Neuron (in vitro differentiated cells): ENCODE measurements around the gene FN1.
"Not testable (repeated sequence)": the region's sequence is repeated elsewhere in the genome, so short reads cannot be mapped to it uniquely, and the experiment has no call there.

Experiments
- H2AFZ ChIP-seq: one replicate; pipeline ENCODE4 v1.6.1; 2013; ENCODE audit warnings: low read depth, mild to moderate bottlenecking, inconsistent platforms, low read length, moderate library complexity
- H3K27me3 ChIP-seq: one replicate; pipeline ENCODE4 v1.6.1; 2013; ENCODE audit warnings: low read length; ENCODE audit not compliant: insufficient read depth
- H3K36me3 ChIP-seq: one replicate; pipeline ENCODE4 v1.6.1; 2013; ENCODE audit warnings: low read length; ENCODE audit not compliant: insufficient read depth
- H3K4me1 ChIP-seq: one replicate; pipeline ENCODE4 v1.6.1; 2013; ENCODE audit warnings: low read length; ENCODE audit not compliant: insufficient read depth
- H3K4me3 ChIP-seq: 2 replicates; pipeline ENCODE4 v1.5.1; 2013; ENCODE audit warnings: mild to moderate bottlenecking, low read length, moderate library complexity
- H3K9me3 ChIP-seq: one replicate; pipeline ENCODE4 v1.6.1; 2013; ENCODE audit warnings: low read length

The FN1 gene

DNA sequence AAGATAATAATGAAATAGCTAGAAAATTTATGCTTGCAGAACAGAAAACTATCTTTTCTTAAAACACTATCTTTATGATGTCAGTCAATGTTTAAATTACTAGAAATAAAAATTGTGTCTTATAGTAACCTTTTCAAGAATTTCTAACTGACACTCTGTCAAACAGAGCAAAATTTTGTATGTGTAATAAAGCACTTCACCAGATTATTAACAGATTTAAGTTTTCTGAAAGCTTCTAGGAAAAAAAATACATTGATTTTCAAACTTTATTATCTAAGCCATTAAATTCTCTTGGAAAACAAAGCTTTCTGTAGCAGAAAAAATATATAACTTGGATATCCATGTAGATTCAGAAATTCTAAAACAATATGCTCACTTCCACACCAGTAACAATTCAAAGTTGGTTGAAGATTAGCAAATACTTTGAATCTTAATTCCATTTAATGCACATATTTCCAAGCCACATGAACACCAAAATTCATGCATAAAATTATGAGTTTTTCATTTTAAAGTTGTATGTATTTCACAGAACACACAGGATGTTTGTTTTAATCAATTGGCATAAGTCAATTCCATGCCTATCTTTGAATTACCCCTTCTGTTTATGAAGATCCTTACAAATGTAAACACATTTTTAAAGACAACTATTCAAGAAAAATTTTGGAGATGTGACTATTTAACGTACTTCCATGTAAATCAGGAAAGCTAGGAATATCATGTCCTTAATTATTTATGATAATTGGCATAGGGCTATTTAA is 19.9 kb downstream of the FN1 start:
- peaks cover 32% of the 10 kb centered on the region for H3K36me3 ChIP-seq
- H2AFZ ChIP-seq, result no peak overlapping the region
- no peak overlapping the region for H3K4me3 ChIP-seq
- no peaks in the 10 kb centered on the region for H3K4me1 ChIP-seq
- H3K27me3 ChIP-seq, result no peaks in the 10 kb centered on the region
- H3K9me3 ChIP-seq, result no peaks in the 10 kb centered on the region

DNA sequence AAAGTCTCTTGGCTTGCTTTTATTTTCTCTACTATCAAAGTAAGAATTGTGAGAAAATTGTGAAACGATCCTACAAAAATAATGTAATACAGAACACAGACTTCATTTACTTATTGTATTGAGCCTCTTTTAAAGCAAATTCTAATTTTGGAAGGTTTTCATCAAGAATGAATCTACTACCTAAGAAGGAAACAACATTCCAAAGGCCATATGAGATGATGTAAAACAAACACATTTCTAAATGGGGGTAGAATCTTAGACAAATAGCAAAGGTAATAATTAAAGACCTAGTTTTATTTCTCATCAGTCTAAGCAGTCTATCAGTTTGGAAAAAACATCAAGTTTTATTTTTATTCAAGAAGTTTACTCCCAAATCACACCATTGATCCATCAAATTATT is 20.6 kb downstream of the FN1 start:
- Histone ChIP-seq H3K36me3 (peaks cover 27% of the 10 kb centered on the region), H3K4me1 (no peaks in the 10 kb centered on the region)

DNA sequence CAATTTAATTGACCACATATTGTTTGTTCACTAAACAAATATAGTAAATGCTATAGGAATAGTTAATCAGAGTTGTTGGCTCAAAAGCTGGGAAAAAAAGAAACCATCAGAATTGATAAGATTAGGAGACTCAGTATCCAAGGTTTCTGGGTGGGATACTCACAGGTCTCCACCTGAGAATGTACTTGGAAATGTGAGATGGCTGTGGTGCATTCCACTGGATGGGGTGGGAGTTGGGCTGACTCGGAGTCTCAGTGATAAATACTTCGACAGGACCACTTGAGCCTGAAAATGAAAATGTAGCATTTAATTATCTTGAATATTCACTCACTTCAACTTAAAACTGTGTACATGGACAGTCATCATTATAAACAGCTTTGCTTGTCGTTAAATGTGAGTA is 21.2 kb downstream of the FN1 start:
- Histone ChIP-seq H3K4me3 (no peak overlapping the region), H3K4me1 (no peaks in the 10 kb centered on the region), H2AFZ (no peak overlapping the region), H3K9me3 (peaks cover 2% of the 10 kb centered on the region), H3K36me3 (peaks cover 32% of the 10 kb centered on the region), H3K27me3 (no peaks in the 10 kb centered on the region)

More for the DNA sequence above, 20.6 kb downstream of the FN1 start:
- Histone ChIP-seq H3K9me3 (no peaks in the 10 kb centered on the region), H3K27me3 (no peaks in the 10 kb centered on the region), H3K4me3 (no peak overlapping the region), H2AFZ (no peak overlapping the region)

DNA sequence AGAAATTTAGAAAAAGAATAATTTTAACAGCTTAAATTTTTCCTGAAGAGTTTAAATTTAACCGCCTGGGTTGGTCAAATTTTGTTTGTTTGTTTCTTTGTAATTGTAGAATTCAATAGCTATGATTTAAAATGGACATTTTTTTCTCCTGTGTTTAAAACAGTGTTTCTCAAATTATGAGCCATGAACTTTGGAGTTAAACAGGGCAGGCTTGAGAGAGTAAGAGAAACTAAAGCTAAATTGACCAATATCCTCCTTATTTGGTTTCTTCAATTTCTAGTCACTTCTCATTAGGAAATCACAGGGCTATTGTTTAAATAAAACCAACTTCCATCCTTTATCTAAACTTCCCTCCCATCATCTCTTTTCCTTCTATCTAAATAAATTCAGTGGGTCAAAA is 21.9 kb downstream of the FN1 start:
- Histone ChIP-seq H3K4me1 (no peaks in the 10 kb centered on the region), H3K36me3 (peaks cover 34% of the 10 kb centered on the region), H3K27me3 (no peaks in the 10 kb centered on the region), H3K4me3 (no peak overlapping the region), H3K9me3 (peaks cover 2% of the 10 kb centered on the region), H2AFZ (no peak overlapping the region)

DNA sequence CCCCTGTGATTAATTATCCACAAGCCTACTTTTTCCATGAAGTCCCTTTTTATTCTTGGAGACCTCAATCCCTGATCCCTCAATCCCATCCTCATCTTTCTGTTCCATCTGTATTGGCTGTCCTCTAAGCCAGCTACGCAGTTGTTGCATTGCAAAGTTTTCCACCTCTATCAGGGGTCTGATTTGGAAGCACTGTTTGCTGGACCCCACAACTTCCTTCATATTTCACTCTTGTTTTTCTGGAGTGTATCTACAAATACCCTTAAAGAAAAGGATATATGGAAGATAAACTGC is 22.4 kb downstream of the FN1 start:
- peaks cover 30% of the 10 kb centered on the region for H3K36me3 ChIP-seq
- no peak overlapping the region for H2AFZ ChIP-seq
- no peaks in the 10 kb centered on the region for H3K4me1 ChIP-seq
- no peaks in the 10 kb centered on the region for H3K27me3 ChIP-seq
- H3K4me3 ChIP-seq, result no peak overlapping the region
- peaks cover 2% of the 10 kb centered on the region for H3K9me3 ChIP-seq

DNA sequence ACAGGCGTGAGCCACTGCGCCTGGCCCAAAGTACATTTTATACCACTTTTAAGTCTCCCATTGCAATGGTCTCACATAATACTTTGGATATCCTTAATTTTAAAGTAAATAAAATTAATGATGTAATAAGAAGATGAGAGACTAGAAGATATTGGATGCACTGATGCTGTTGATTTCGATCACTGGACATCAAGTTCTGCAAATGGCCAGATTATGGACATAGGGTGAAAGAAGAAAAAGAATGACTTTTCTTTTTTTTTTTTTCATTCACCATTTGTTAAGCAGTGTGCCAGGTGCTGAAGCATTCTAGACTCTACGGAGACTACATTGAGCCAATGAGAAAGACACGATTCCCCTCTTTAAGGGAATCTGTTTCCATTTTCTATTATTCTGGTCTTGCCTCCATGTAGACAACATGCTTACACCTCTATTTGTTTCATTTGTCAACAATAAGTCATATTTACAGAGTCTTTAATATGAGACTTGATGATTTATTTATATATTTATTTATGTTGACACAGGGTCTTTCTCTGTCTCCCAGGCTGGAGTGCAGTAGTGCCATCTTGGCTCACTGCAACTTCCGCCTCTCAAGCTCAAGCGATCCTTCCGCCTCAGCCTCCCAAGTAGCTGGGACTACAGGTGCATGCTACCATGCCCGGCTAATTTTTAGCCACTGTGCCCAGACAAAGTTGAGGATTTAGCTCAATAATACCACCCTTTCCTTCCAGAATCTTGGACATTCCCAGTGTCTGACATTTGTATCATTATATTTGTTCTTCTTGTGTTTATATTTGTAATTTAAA is 23.7 kb downstream of the FN1 start:
- Histone ChIP-seq H3K4me3 (no peak overlapping the region), H3K27me3 (no peaks in the 10 kb centered on the region), H3K9me3 (peaks cover 2% of the 10 kb centered on the region), H3K36me3 (peaks cover 40% of the 10 kb centered on the region), H3K4me1 (no peaks in the 10 kb centered on the region), H2AFZ (no peak overlapping the region)

DNA sequence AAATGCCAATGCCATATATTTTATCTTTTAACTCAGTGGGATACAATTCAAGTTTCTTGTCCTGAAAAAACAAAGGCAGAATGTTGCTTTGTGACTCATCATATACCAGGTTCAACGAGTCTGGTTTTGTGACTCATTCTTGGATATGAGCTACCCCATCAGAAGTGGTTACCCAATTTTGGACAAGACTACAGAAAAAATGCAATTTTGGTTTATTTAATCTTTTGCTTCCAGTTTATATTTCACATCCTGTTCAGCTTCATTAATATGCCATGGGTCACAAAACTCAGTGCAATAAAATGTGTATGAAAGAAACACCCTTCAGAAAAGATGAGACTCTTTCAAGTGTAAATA is 25.0 kb downstream of the FN1 start:
- no peaks in the 10 kb centered on the region for H3K27me3 ChIP-seq
- H2AFZ ChIP-seq, result no peak overlapping the region
- H3K36me3 ChIP-seq, result peaks cover 50% of the 10 kb centered on the region
- H3K4me1 ChIP-seq, result no peaks in the 10 kb centered on the region
- H3K9me3 ChIP-seq, result peaks cover 2% of the 10 kb centered on the region
- H3K4me3 ChIP-seq, result no peak overlapping the region

DNA sequence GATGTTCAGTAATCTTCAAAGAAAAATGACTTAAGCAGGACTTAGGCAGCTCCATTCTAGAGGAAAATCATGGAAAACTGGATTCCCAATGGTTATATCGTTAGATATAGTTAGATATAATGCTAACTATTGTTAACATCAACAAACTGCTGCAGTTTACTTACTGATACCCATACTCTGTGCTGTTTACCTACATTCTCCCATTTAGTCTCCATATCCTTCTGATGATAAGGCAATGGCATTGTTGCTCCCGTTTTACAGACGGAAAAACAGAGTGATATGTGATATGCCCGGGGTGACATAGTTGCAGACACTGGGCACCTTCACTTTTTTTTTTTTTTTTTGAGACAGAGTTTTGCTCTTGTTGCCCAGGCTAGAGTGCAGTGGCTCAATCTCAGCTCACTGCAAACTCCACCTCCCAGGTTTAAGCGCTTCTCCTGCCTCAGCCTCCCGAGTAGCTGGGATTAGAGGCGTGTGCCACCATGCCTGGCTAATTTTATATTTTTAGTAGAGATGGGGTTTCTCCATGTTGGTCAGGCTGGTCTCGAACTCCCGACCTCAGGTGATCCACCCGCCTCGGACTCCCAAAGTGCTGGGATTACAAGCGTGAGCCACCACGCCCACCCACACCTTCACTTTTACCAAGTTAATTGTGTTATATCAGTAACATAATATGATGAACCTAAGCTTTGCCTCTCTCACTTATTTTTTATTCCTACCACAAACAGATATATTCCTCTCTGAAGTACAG is 25.5 kb downstream of the FN1 start:
- H3K27me3 ChIP-seq, H3K4me1 ChIP-seq, H2AFZ ChIP-seq, H3K9me3 ChIP-seq, H3K4me3 ChIP-seq: not testable (repeated sequence)
- peaks cover 53% of the 10 kb centered on the region for H3K36me3 ChIP-seq

DNA sequence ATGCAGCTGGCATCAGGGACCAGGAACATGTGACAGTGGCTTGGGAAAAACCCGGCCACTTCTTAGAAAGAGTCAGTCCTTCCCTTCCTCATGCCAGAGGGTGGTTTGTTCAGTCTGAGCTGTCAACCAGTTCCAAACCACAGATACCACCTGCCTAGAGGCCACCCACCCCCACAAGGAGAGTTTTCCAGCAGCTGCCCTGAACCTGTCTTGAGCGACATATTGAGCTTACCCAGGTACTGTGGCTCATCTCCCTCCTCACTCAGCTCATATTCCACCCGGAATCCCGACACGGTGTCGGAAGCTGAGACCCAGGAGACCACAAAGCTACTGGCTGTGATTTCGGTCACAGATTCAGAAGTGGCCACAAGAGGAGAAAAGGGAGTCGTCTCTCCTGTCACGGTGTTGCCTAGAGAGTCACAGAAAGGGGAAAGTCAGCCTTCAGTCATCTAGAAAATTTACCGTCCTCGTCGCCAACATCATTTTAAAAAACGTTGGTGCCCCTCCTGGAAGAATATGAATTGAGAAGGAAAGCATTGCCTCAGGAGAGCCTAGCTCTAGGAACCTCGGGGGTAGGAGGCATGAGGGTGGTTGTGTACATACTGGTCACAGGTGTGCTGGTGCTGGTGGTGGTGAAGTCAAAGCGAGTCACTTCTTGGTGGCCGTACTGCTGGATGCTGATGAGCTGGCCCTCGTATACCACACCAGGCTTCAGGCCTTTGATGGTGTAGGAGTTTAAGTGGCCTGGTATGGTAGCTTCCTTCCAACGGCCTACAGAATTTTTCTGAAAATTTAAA is 26.3 kb downstream of the FN1 start:
- Histone ChIP-seq H3K27me3 (no peaks in the 10 kb centered on the region), H3K9me3 (peaks cover 2% of the 10 kb centered on the region), H2AFZ (no peak overlapping the region), H3K36me3 (peaks cover 57% of the 10 kb centered on the region), H3K4me3 (no peak overlapping the region), H3K4me1 (no peaks in the 10 kb centered on the region)

DNA sequence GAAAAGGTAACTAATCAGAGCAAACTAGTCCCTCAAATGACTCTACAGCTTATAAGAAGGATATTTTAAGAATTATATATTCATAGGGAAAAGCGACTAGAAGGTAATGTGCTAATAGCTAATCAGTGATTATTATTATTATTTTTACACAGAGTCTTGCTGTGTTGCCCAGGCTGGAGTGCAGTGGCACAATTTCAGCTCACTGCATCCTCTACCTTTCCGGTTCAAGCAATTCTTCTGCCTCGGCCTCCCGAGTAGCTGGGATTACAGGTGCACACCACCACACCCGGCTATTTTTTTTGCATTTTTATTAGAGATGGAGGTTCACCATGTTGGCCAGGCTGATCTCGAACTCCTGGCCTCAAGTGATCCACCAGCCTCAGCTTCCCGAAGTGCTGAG is 27.4 kb downstream of the FN1 start:
- H3K4me3 ChIP-seq, H2AFZ ChIP-seq, H3K9me3 ChIP-seq, H3K27me3 ChIP-seq, H3K4me1 ChIP-seq: not testable (repeated sequence)
- H3K36me3 ChIP-seq, result peaks cover 59% of the 10 kb centered on the region

DNA sequence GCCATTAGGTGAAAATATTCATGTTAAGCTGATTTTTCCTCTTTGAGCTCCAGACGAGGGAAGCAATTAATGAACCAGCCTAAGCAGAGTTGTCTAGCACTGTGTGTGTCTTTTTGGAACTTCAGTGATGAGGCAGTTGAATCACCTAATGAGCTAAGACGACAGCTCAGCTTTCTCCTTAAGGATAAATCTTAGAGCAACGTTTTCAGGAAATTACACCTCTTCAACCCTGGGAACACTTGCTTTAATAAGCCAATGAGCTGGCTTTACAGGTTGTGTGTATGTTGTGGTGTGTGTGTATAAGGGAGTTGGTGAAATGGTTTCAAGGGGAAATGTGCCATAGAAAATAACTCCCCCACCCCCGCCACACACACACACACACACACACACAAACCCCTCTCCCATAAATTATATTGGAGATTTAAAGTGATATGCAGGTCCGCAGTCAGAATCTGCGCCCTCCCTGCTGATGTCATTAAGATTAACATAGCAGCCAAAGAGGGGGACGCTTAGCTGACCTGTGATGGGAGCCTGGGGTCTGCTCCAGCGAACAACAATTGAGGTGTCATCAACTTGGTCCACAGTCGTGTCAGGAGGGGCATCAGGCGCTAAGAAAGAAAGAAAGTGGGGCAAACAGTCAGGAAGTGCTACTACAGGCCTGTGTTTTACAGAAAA is 28.1 kb downstream of the FN1 start:
- no peaks in the 10 kb centered on the region for H3K4me1 ChIP-seq
- H3K27me3 ChIP-seq, result no peaks in the 10 kb centered on the region
- peaks cover 2% of the 10 kb centered on the region for H3K9me3 ChIP-seq
- peaks cover 59% of the 10 kb centered on the region for H3K36me3 ChIP-seq
- no peak overlapping the region for H2AFZ ChIP-seq
- H3K4me3 ChIP-seq, result no peak overlapping the region

DNA sequence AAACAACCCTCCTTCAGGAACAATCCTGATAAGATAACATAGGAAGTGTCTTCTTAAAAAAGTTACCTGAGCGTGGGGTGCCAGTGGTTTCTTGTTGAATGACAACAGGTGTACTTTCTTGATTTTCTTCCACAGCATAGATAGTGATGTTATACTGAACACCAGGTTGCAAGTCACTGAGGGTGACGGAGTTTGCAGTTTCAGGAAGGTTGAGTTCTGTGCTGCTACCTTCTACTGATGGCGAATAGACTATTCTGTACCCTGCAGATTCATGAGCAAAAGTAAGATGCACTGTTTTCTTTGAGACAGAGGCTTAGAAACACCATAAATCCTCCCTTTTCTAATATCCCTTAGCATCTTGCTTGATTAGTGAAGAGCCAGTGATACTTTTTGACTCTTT is 28.8 kb downstream of the FN1 start:
- Histone ChIP-seq H2AFZ (no peak overlapping the region), H3K27me3 (no peaks in the 10 kb centered on the region), H3K9me3 (peaks cover 2% of the 10 kb centered on the region), H3K4me1 (no peaks in the 10 kb centered on the region), H3K4me3 (no peak overlapping the region), H3K36me3 (peaks cover 57% of the 10 kb centered on the region)
